Neural progenitor cell (in vitro differentiated cells): ENCODE measurements around the gene SDK1. TPM values are rescaled to one million over a fixed set of nuclear protein-coding genes. Genes with fewer than 3 reads are reported as not detected.

ENCODE experiments used
- DNase-seq: peaks from one replicate; pipeline ENCODE4 v3.0.0-alpha.2; 2016; ENCODE audit warnings: low spot score
- H2AFZ ChIP-seq: fragments of 200-600 bp; sonication (generic); replicated peaks from 2 replicates; pipeline ENCODE4 v1.6.1; 2016; ENCODE audit warnings: antibody characterized with exemption
- H3F3A ChIP-seq: fragments of 200-600 bp; sonication (generic); 2 replicates; pipeline ENCODE4 v1.6.1; 2016; ENCODE audit warnings: antibody characterized with exemption, low read depth
- H3K27ac ChIP-seq: fragments of 200-600 bp; sonication (generic); 2 replicates; pipeline ENCODE4 v1.5.1; 2016; ENCODE audit warnings: mild to moderate bottlenecking
- H3K27me3 ChIP-seq: fragments of 200-600 bp; sonication (generic); 2 replicates; pipeline ENCODE4 v1.6.1; 2016; ENCODE audit warnings: mild to moderate bottlenecking, moderate library complexity
- H3K36me3 ChIP-seq: fragments of 200-600 bp; sonication (generic); 2 replicates; pipeline ENCODE4 v1.5.1; 2016
- H3K4me1 ChIP-seq: fragments of 200-600 bp; sonication (generic); 2 replicates; pipeline ENCODE4 v1.6.1; 2016; ENCODE audit warnings: mixed run types
- H3K4me2 ChIP-seq: fragments of 200-600 bp; sonication (generic); 2 replicates; pipeline ENCODE4 v1.6.1; 2016
- H3K4me3 ChIP-seq: fragments of 200-600 bp; sonication (generic); 2 replicates; pipeline ENCODE4 v1.5.1; 2016
- H3K79me2 ChIP-seq: fragments of 200-600 bp; sonication (generic); 2 replicates; pipeline ENCODE4 v1.6.1; 2016; ENCODE audit warnings: low read depth
- H3K9ac ChIP-seq: fragments of 200-600 bp; sonication (generic); 2 replicates; pipeline ENCODE4 v1.6.1; 2016
- H3K9me3 ChIP-seq: fragments of 200-600 bp; sonication (generic); 2 replicates; pipeline ENCODE4 v1.5.1; 2016; ENCODE audit warnings: low read depth
- H4K20me1 ChIP-seq: fragments of 200-600 bp; sonication (generic); 2 replicates; pipeline ENCODE4 v1.6.1; 2016; ENCODE audit warnings: low read depth
- H3K27ac Mint-ChIP-seq: 3 replicates; pipeline ENCODE4 v1.8.0; 2021; ENCODE audit warnings: mixed read lengths
- H3K27me3 Mint-ChIP-seq: 2 replicates; pipeline ENCODE4 v1.8.0; 2022; ENCODE audit warnings: low read depth, mild to moderate bottlenecking, inconsistent platforms, moderate library complexity, mixed read lengths; ENCODE audit not compliant: insufficient read depth
- H3K36me3 Mint-ChIP-seq: 3 replicates; pipeline ENCODE4 v1.8.0; 2021; ENCODE audit warnings: mixed read lengths
- H3K4me1 Mint-ChIP-seq: 3 replicates; pipeline ENCODE4 v1.8.0; 2021; ENCODE audit warnings: mixed read lengths
- H3K4me3 Mint-ChIP-seq: 3 replicates; pipeline ENCODE4 v1.8.0; 2021; ENCODE audit warnings: mild to moderate bottlenecking, moderate library complexity, mixed read lengths
- H3K9me3 Mint-ChIP-seq: 3 replicates; pipeline ENCODE4 v1.8.0; 2020; ENCODE audit warnings: mixed read lengths
- EZH2 ChIP-seq: fragments of 200-600 bp; sonication (generic); IDR thresholded peaks from 2 replicates; pipeline ENCODE4 v1.6.1; 2017; ENCODE audit warnings: antibody characterized with exemption, mild to moderate bottlenecking, moderate library complexity
- EZH2phosphoT487 ChIP-seq: fragments of 200-600 bp; sonication (generic); IDR thresholded peaks from 2 replicates; pipeline ENCODE4 v1.6.1; 2017; ENCODE audit warnings: antibody characterized with exemption
- total RNA-seq: library from RNA; depleted of rRNA; stranded (reverse); fragments of >200 nt; gene quantifications from 2 replicates; pipeline ENCODE4 v1.2.3, GENCODE V29; 2015; ENCODE audit warnings: low replicate concordance
- TF ChIP-seq, protein P1 (sequence below): fragments of 200-600 bp; sonication (generic); IDR thresholded peaks from 2 replicates; pipeline ENCODE4 v1.5.1; 2017; ENCODE audit warnings: antibody characterized with exemption, mild to moderate bottlenecking

SDK1 gene
- total RNA-seq, 1 donor from 2014 or later = 4.9 TPM

DNA sequence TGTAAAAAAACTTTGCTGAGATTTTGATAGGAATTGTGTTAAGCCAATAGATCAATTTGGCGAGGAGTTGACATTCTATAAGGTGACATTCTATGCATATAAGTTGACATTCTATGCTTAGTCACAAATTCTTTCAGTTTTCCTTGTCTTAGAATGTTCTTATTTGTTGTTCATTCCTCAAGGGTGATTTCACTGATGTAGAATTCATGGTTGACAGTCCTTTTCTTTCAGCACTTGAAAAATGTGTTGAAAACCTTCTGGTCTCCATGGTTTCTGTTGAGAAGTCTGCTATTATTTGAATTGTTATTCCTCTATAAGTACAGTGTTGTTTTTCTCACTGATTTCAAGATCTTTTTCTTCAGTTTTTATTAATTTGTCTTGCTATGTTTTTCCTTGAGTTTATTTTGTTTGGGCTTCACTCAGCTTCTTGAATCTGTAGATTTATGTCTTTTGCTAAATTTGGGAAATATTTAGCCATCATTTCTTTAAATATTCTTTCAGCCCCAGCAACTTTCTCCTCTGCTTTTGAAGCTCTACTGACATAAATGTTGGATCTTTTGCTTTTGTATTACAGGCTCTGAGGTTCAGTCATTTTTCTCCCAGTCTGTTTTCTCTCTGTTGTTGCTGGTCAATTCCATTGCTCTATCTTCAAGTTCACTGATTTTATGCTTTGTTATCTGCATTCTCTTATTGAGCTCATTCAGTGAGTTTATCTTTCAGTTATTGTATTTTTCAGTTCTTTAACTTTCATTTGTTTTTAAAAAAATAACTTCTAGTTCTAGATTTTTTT, 154.9 kb downstream of the SDK1 start:
- H4K20me1 ChIP-seq = no peaks in the 10 kb centered on the region
- no peak overlapping the region for H3K27ac ChIP-seq
- Mint-ChIP-seq H3K9me3 (peaks cover 12% of the 10 kb centered on the region), H3K4me3 (no peak overlapping the region), H3K27ac (no peak overlapping the region), H3K27me3 (no peaks in the 10 kb centered on the region), H3K4me1 (no peaks in the 10 kb centered on the region), H3K36me3 (peaks cover 2% of the 10 kb centered on the region)
- no peak overlapping the region for H2AFZ ChIP-seq
- H3K4me3 ChIP-seq = no peak overlapping the region
- DNase-seq = no peak
- H3K9me3 ChIP-seq = no peaks in the 10 kb centered on the region
- H3K9ac ChIP-seq = no peak overlapping the region
- TF ChIP-seq EZH2phosphoT487 (no peak), EZH2 (no peak)
- TF ChIP-seq, protein P1, sequence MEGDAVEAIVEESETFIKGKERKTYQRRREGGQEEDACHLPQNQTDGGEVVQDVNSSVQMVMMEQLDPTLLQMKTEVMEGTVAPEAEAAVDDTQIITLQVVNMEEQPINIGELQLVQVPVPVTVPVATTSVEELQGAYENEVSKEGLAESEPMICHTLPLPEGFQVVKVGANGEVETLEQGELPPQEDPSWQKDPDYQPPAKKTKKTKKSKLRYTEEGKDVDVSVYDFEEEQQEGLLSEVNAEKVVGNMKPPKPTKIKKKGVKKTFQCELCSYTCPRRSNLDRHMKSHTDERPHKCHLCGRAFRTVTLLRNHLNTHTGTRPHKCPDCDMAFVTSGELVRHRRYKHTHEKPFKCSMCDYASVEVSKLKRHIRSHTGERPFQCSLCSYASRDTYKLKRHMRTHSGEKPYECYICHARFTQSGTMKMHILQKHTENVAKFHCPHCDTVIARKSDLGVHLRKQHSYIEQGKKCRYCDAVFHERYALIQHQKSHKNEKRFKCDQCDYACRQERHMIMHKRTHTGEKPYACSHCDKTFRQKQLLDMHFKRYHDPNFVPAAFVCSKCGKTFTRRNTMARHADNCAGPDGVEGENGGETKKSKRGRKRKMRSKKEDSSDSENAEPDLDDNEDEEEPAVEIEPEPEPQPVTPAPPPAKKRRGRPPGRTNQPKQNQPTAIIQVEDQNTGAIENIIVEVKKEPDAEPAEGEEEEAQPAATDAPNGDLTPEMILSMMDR = no peak
- H3F3A ChIP-seq = no peaks in the 10 kb centered on the region
- no peaks in the 10 kb centered on the region for H3K79me2 ChIP-seq
- H3K4me1 ChIP-seq = no peaks in the 10 kb centered on the region
- no peaks in the 10 kb centered on the region for H3K27me3 ChIP-seq
- H3K4me2 ChIP-seq = no peak overlapping the region
- no peaks in the 10 kb centered on the region for H3K36me3 ChIP-seq

DNA sequence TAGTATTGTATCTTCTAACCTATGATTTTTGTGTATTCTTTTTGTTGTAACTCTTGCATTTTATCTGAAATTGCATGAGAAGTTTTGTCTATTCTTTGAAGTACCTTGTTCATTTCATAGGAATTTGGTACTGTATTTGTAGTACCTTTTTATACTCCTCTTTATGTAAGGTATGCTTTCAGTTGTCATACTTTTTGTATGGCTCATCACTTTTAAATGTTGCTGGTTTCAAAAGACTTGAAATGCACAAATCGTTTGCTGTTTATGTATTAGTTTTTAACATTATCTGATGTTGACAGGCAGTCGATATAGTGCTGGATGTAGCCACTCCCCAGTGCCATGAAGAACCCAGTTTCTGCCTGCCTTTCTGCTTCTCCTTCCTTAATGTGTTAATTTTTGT, 158.1 kb downstream of the SDK1 start:
- no peak overlapping the region for H3K27ac ChIP-seq
- H3F3A ChIP-seq = no peaks in the 10 kb centered on the region
- H2AFZ ChIP-seq = no peak overlapping the region
- no peaks in the 10 kb centered on the region for H3K9me3 ChIP-seq
- no peaks in the 10 kb centered on the region for H3K4me1 ChIP-seq
- no peak for DNase-seq
- Mint-ChIP-seq H3K4me1 (peaks cover 3% of the 10 kb centered on the region), H3K27me3 (no peaks in the 10 kb centered on the region), H3K27ac (no peak overlapping the region), H3K4me3 (no peak overlapping the region), H3K36me3 (peaks cover 4% of the 10 kb centered on the region), H3K9me3 (peaks cover 12% of the 10 kb centered on the region)
- no peaks in the 10 kb centered on the region for H3K79me2 ChIP-seq
- no peaks in the 10 kb centered on the region for H4K20me1 ChIP-seq
- TF ChIP-seq, protein P1 = no peak
- no peak for TF ChIP-seq EZH2phosphoT487
- TF ChIP-seq EZH2 = no peak
- no peaks in the 10 kb centered on the region for H3K27me3 ChIP-seq
- no peaks in the 10 kb centered on the region for H3K36me3 ChIP-seq
- H3K4me3 ChIP-seq = no peak overlapping the region
- H3K9ac ChIP-seq = no peak overlapping the region
- no peak overlapping the region for H3K4me2 ChIP-seq

DNA sequence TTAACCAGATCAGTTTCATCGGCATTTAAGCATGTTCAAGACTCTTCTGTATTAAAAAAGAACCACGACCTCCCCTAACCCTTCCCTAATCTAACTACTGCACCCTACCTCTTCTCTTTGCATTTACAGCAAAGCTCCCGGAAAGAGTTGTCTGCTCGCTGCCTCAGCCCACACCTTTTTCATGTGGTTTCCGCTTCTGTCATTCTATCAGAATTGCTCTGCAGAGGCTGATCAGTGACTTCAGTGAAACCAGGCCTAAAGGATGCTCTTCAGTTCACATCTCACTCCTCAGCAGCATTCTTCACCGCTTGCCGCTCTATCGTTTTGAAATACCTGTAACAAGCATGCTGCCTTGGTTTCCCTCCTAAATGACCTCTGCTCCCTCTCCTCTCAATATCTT, 160.9 kb downstream of the SDK1 start:
- no peak overlapping the region for H3K27ac Mint-ChIP-seq
- H3K4me1 Mint-ChIP-seq = peaks cover 3% of the 10 kb centered on the region
- no peaks in the 10 kb centered on the region for H4K20me1 ChIP-seq
- H3K4me3 Mint-ChIP-seq = no peak overlapping the region
- no peak overlapping the region for H2AFZ ChIP-seq
- no peak overlapping the region for H3K27ac ChIP-seq
- no peak overlapping the region for H3K4me3 ChIP-seq
- H3K4me2 ChIP-seq = no peak overlapping the region
- H3K36me3 ChIP-seq = no peaks in the 10 kb centered on the region
- DNase-seq = no peak
- H3K79me2 ChIP-seq = no peaks in the 10 kb centered on the region
- H3K4me1 ChIP-seq = no peaks in the 10 kb centered on the region
- H3K9ac ChIP-seq = no peak overlapping the region
- TF ChIP-seq EZH2 (no peak), EZH2phosphoT487 (no peak)
- TF ChIP-seq, protein P1 = no peak
- no peaks in the 10 kb centered on the region for H3F3A ChIP-seq
- no peaks in the 10 kb centered on the region for H3K9me3 ChIP-seq
- H3K27me3 ChIP-seq = no peaks in the 10 kb centered on the region
- H3K36me3 Mint-ChIP-seq = peaks cover 4% of the 10 kb centered on the region
- H3K27me3 Mint-ChIP-seq = no peaks in the 10 kb centered on the region
- peaks cover 8% of the 10 kb centered on the region for H3K9me3 Mint-ChIP-seq
